Measurements from ENCODE around the gene EVC2.

EVC2 gene

GRCh38 chr4:5708449-5709206, at the start of gene EVC2:
EVC2 (minus strand) TSS chr4:5708559; CDS start chr4:5708513, 46 bp downstream.
- DNase-seq: peak; percentile 81

GRCh38 chr4:5757954-5758353, 49.6 kb upstream of the EVC2 start:
- DNase-seq: no peak

DNA sequence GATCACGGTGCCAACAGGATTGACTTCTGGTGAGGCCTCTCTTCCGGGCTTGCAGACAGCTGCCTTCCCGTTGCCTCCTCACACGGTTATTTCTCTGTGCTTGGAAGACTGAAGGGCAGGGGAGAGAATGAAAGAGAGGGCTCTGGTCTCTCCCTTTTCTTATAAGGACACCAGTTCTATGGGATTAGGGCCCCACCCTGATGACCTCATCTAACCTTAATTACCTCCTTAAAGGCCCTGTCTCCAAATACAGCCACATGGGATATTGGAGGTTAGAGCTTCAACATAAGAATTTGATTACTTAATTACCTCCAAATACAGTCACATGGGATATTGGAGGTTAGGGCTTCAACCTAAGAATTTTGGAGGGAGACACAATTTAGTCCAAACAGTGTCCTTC, 49.2 kb upstream of the EVC2 start:
- DNase-seq: no peak

GRCh38 chr4:5757091-5757490, 48.7 kb upstream of the EVC2 start:
- no peak for DNase-seq

- DNase-seq: no peak
These were observed 47.9 kb upstream of the EVC2 start for GRCh38 chr4:5756271-5756670.

DNA sequence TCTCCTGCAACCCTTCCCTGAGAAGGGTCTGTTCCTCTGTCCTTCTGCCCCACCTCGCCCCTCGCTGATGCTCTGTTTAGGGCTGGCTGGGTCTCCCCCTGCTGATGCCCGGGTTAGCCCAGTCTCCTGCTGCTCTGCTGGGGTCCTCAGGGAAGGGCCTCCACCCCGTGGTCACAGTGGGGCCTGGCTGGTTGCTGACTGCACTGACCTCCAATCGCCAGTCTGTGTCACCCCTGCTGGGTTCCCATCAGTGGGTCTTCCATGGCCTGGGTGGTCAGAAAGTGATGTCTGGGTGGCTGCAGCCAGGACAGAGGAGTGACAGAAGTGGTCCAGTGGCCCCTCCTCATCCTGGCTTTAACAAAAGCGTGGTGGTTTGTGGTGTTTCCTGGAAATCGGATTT, 47.3 kb upstream of the EVC2 start:
- DNase-seq: no peak

DNA sequence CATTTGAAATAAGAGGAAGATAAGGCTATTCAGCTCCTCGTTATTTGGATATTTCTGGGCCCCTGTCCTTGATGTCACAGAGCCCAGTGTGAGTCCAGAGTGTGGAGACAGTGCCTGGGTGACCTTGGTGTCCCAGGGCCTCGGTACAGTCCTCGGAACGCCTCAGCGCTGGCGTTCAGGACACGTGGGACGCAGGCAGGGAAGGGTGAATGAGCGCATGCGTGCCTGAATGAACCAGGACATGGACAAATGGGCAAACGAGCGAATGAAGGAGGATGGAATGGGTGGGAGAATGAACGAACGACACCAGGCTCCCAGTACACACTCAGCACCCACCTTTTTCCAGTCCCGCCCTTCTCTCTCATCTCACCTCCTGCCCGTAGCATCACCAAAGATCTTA, 46.8 kb upstream of the EVC2 start:
- no peak for DNase-seq

DNA sequence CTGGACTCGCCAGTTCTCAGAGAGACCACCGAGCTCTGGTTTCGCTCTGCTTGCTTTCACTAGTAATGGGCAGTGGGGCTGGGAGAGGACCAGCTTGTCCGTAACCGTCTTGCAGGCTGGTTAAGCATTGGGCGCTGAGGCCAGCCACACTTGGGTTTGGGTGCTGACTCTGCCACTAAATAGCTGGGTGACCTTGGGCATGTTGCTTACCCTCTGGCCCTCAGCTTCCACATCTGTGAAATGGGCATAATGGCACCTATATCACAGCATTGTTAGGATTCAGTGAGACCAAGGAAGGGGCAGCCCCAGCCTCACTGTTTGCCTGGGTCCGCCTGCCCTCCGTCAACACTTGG, 46.1 kb upstream of the EVC2 start:
- DNase-seq: no peak

DNA sequence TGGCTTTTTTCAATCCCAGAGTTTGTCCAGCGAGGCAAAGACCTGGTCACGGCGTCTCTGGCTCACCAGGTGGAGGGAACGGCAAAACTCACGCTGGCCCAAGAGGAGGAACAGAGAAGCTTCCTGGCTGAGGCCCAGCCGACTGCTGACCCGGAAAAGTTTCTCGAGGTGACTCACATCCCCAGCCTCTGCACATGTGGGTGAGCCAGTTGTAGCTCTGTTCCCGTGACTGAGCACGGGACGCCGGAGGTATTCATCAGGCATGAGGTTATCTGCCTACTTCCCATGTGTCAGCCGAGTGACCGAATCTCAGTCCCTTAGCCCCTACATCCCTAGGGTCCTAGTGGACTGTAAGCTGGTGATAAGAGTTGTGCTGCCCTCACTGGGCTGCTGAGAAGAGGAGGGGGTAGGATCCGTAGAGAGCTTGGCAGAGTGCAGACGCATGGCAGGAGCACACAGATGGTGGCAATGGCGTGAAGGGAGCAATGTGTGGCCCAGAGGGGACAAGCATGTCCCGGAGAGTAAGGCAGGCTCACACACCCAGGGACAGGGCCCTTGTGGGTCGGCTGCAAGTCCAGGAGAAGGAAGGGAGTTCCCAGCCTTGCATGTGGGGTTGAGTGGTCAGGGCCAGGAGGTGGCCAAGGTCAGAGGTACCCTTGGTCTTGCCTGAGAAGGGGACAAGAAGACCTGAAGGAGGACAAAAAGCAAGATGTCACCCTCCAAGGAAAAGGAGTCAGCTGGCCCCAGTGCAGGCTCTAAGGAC, 45.6 kb upstream of the EVC2 start:
- no peak for DNase-seq

- no peak for DNase-seq
These were observed 45.0 kb upstream of the EVC2 start for GRCh38 chr4:5753366-5753765.

GRCh38 chr4:5752376-5753184, 44.2 kb upstream of the EVC2 start:
- peak; percentile 73 for DNase-seq

GRCh38 chr4:5751666-5752375, 43.5 kb upstream of the EVC2 start:
- no peak for DNase-seq

DNA sequence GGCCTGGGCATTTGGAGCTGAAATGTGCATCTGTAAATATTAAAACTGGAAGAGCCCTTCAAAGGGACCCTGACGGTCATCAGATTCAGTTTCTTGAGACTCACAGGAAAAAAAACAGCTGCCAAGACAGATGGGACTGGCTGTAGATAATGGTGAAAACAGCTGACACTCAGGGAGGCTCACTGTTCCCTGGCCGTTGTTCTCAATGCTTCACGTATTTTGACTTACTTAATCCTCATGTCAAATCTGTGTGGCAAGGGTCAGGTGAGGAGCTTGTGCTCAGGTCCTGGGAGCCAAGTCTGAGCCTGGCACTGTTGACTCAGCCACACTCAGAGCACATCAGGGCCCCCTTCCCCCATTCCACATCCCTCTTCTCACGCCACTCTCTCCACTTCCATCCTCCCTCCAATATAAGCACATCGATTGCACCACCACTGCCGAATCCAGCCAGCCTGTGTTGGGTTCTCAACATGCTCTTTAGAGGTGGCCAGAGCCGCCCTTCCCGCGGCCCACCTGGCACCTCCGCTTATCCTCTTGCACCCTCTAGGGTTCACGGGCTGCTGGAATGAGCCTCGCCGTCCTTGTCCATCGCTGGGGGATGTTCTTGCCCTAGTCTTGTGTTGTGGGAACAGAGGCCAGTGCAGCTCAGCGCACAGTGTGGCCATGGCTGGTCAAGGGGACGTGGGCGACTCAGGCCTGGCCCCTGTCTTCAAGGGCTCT, 42.7 kb upstream of the EVC2 start:
- DNase-seq: peak; percentile 54

- DNase-seq: no peak
These were observed 41.9 kb upstream of the EVC2 start for GRCh38 chr4:5750052-5750945.

DNA sequence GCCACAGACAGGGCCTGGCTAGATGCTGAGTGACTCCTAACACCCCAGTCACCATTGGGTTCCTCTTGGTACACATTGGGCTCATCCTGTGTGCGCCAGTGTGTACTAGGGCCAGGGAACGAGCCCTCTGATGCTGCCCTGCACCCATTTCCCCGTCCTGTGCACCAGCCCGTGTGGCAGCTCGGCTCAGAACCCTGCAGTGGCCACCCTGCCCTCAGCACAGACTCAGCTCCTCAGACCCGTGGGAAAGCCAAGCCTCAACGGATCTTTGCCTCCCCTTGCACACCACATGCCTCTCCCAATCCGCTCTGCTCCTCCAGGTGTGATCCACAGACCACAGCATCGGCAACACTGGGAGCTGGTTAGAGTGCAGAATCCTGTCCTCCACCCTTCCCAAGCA, 41.2 kb upstream of the EVC2 start:
- DNase-seq: no peak

DNA sequence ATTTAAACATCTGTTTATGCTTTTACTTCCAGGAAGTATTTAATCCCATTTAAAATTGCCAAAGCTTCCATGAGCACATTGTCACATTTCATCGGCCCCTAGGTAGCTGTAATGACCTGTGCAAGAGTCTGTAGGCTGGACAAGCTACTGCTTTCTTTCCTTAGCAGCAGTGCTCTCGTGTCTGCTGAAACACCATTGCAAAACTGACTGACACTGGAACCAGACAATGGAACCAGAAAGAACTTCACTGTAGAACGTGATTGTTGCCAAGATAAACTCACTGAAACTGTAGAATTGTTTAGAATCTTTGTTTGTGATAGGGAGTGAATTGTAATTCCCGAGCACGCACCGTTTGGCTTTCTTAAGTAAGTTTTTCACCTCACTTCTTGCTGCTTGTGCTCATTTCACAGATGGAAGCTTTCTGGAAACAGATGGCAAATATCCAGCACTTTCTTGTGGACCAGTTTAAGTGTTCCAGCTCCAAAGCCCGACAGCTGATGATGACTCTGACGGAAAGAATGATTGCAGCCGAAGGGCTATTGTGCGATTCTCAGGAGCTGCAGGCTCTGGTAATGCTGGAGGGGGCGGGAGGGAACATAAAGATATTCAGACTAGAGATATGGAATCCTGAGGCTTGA, 39.5 kb upstream of the EVC2 start:
- no peak for DNase-seq

DNA sequence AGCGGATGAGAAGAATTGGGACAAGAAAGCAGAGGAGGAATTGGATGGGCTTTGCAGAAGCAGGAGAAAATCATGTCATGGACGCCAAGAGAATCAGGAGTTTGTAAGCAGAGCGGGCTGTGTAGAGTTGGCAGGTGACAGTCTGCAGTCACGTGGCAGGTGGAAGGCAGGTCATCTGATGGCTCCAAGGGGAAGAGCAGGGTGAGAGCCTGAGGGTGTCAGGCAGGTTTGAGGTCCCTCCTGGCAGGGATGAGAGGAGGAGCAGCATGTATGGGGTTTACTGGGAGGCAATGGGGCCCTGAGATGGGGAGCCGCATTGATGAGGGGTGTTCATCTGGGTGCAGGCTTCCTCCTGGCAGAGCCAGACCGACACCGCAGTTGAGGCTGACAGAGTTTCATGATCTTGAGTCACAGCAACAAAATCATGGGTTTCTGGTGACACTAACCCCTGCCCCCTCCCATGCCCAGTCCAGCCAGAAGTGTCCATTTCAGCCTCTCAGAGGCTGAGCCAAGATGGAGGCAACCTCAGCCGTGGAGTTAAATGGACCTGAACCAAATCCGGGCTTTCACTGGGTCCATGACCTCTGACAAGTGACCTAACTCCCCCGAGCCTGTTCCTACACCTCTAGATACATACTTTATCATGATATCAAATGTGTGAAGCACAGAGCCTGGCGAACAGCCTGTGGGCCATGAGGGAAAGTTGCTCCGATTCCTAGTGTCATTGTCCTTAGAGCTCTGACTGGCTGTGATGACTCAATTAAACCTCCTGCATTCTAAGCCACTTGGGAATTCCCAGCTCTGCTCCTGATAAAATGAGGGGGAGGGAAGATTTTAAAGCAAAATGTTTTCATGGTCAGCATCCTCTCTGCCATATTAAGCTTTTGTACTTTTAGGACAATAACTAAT, 38.7 kb upstream of the EVC2 start:
- no peak for DNase-seq

DNA sequence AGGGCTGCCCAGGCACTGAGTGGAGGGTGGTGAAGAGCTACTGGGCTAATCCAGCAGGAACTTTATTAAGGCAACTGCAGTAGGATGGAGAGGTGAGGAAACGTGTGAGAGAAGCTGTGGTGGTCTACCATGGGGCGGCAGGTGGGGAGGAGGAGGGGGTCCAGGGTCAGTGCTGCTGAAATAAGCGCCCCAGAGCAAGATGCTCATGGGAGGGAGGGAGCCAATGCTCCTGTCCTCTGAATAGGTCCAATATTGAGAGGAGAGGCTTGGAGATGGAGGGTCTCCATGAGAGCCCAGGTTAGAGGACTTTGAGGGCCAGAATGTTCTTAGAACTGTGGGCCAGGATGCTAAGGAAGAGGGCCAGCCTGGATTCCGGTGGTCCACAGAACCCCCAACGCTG, 37.9 kb upstream of the EVC2 start:
- no peak for DNase-seq

- no peak for DNase-seq
These were observed 34.6 kb upstream of the EVC2 start for GRCh38 chr4:5742968-5743367.

DNA sequence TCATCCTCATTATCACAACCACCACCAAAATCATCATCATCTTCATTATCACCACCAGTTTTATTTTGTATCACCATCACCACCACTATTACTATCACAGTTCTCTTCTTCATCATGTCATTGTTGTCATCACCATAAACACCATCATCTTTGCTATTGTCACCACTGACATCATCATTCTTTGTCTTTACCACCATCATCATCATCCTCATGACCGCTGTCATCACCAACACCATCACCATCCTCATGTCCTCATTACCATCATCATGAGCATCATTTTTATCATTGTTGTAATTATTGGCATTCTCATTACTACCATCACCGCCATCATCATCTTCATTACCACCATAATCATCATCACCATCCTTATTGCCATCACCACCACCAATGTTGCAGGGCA, 34.0 kb upstream of the EVC2 start:
- no peak for DNase-seq

All from eye (tissue), 1 donor.